ENCODE data around the gene NFATC3.

DNA sequence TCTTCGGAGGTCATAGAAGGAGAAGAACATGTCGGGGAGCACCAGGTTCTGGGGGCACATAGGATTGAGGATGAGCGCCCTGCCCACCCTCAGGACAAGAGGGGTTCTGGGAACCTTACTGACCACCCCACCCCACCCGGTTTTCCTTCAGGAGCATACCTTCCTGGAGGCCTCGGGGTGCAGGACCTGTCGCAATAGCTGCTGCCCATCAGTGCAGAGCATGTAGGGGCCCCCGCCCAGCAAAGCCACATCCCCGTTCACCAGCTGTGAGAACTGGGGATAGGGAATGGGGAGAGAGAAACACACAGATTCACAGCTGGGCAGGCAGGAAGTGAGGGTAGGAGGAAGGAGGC lies 148.6 kb downstream of the NFATC3 start:
- TF ChIP-seq, protein P1, sequence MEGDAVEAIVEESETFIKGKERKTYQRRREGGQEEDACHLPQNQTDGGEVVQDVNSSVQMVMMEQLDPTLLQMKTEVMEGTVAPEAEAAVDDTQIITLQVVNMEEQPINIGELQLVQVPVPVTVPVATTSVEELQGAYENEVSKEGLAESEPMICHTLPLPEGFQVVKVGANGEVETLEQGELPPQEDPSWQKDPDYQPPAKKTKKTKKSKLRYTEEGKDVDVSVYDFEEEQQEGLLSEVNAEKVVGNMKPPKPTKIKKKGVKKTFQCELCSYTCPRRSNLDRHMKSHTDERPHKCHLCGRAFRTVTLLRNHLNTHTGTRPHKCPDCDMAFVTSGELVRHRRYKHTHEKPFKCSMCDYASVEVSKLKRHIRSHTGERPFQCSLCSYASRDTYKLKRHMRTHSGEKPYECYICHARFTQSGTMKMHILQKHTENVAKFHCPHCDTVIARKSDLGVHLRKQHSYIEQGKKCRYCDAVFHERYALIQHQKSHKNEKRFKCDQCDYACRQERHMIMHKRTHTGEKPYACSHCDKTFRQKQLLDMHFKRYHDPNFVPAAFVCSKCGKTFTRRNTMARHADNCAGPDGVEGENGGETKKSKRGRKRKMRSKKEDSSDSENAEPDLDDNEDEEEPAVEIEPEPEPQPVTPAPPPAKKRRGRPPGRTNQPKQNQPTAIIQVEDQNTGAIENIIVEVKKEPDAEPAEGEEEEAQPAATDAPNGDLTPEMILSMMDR (IDR thresholded peaks at IDR 0.05), result no peak
- no peak for TF ChIP-seq POLR2AphosphoS5 (IDR thresholded peaks at IDR 0.05)
